Measurements from ENCODE around the gene RGS9.
A peak's percentile ranks its signal among the peaks of the same experiment; 100 is the strongest.
"Not testable (repeated sequence)": the region's sequence is repeated elsewhere in the genome, so short reads cannot be mapped to it uniquely, and the experiment has no call there.

The RGS9 gene

DNA sequence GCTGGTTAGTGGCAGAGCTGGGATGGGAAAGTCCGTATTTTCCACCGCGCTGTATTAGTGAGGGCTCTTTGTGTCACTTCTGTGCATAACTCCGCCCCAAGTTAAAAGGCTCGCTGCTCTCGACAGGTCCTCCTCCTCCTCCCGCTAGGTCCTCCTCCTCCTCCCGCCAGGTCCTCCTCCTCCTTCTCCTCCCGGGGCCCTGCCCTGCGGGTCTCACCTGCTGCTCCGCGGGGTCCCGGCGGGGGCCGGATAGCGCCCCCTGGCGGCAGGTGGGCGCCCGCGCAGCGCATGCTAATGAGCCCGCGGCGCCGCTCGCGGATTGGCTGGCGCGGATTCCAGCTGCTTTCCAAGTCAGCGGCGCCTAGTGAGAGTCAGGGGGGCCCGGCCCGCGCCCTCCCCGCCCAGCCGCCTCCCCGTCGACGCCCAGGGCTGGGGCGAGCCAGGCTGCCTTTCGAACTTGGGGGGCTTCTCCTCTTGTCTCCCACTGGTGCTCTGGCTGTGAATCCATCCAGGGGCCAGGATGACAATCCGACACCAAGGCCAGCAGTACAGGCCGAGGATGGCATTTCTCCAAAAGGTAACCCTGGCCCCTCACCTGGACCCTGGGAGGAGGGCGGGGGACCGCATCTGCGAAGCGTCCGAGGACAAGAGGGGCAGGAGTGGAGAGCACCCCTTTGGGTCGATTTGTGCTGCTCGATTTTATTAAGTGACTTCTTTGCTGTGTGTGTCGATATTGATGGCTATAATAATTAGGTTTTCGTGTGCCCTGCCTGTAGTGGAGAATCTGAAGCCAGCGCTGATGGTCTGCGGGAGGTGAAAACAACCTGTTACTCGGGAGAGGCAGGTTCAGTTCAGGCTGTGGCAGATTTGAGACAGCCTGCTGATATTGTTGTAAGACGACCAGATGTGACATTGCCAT is at the start of gene RGS9:
RGS9 (plus strand) TSS at position 350 of the 919 bp plus-strand sequence; CDS start at position 521, 171 bp downstream.
- peak; percentile 90 for DNase-seq

DNA sequence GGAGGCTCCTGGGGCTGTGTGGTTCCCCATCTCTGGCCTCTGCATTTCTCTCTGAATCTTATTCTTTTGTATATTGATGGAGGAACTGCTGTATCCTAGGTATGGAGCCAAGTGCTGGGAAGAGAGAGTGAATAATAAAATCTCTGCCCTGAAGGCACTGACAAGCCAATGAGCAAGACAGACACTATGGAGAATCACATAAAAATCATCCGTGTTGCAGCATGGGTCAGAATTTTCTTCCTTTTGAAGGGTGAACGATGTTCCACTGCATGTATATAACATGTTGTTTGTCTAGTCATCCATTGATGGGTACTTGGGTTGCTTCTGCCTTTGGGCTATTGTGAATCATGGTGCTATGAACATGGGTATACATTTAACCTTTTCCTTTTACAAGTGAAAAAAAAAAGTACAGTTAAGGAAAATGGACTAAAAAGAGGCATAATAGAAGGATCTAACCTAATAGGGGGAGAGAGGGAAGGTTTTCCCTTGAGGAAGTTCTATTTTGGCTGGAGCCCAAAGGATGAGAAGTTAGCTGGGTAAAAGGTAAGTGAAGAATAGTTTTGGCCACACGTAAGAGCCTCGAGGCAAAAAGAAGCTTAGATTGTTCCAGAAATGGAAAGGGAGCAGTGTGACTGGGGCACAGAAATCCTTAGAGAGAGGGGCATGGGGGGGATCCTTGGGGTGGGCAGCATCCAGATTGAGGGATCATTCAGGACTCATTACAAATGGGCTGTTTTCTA is 48.4 kb upstream of the RGS9 start:
- DNase-seq: no peak

DNA sequence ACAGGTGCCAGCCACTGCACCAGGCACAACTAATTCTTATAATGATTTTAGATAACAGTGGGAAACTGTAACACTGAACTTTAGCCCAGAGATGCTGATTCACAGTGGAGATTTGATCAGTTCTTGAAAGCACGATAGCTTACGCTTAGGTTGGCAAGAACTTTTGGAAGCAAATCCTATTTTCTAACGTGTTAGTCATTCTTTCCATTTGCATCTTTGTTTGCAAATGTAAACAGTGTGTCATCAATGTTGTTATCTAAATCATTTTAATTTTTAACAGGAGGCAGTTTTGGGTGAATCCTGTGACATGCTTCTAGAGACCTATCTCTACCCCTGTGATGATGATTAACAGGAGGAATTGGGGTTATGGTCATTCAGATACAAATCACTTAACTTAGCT is 44.9 kb upstream of the RGS9 start:
- DNase-seq: no peak

DNA sequence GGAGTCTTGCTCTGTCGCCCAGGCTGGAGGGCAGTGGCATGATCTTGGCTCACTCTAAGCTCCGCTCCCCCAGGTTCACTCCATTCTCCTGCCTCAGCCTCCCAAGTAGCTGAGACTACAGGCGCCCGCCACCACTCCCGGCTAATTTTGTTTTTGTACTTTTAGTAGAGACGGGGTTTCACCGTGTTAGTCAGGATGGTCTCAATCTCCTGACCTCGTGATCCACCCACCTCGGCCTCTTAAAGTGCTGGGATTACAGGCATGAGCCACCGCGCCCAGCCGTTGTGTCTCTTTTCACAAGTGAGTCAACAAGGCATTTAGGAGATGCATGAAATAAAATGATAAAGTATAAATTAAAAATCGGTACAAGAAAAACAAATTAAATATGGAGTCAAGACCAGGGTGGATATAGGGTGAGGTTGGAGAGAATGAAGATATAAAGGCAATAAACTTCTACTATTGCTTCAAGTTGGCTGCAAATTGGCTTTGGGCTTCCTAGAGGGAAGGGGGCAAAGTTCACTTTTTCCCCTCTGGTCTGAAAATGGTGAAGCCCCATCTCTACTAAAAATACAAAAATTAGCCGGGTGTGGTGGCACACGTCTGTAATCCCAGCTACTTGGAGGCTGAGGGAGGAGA is 44.3 kb upstream of the RGS9 start:
- DNase-seq: not testable (repeated sequence)

DNA sequence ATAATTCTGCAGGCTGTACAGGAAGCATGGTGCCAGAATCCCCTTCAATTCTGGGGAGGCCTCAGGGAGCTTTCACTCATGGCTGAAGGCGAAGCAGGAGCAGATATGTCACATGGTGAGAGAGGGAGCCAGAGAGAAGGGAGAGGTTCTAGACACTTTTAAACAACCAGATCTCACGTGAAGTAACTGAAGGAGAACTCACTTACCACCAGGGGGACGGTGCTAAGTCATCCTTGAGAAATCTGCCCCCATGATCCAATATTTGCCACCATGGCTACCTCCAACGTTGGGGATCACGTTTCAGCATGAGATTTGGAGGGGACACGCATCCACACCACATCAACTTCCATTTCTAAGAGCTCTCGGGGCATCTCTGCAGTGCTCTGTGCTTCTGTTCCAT is 43.2 kb upstream of the RGS9 start:
- no peak for DNase-seq

DNA sequence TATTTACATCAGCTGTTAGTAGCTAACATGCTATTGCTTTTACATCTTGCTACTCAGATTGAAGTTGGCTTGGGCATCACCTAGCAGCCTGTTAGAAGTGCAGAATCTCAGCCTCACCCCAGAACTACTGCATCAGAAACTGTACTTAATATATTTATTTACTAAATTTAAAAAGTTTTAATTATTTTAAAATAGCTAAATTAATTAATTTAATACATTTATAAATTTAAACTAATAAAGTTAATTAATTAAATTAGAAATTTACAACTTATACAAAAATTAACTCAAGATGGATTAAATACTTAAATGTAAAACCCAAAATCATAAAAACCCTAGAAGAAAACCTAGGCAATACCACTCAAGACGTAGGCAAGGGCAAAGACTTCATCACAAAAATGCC is 41.7 kb upstream of the RGS9 start:
- DNase-seq: no peak

DNA sequence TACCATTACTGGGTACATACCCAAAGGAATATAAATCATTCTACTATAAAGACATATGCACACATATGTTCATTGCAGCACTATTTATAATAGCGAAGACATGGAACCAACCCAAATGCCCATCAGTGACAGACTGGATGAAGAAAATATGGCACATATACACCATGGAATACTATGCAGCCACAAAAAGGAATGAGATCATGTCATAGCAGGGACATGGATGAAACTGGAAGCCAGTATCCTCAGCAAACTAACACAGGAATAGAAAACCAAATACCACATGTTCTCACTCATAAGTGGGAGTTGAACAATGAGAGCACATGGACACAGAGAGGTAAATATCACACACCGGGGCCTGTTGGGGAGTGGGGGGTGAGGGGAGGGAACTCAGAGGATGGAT is 40.8 kb upstream of the RGS9 start:
- DNase-seq: not testable (repeated sequence)

DNA sequence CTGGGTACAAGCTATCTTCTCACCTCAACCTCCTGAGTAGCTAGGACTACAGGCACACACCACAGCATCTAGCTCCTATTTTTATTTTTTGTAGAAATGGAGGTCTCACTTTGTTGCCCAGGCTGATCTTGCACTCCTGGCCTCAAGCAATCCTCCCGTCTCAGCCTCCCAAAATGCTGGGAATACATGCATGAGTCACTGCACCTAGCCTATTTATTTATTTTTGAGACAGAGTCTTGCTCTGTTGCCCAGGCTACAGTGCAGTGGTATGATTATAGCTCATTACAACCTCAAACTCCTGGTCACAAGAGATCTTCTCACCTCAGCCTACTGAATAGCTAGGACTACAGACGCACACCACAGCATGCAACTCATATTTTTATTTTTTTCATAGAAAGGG is 40.1 kb upstream of the RGS9 start:
- DNase-seq: no peak

DNA sequence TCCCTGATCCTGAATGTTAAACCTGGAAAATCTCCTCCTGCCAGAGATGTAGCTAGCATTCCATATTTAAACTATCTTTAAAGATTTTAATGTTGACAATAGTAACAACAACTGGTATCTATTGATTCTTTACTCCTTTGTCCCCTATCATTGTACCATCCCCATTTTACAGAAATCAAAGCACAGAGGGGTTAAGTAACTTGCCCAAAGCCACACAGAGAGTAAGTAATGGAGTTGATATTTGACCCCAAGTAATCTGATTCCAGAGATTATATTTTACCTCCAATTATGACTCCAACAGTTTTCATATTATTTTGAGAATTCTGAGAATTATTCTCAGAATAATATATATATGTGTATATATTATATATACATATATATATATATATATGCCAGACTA is 37.7 kb upstream of the RGS9 start:
- DNase-seq: no peak

DNA sequence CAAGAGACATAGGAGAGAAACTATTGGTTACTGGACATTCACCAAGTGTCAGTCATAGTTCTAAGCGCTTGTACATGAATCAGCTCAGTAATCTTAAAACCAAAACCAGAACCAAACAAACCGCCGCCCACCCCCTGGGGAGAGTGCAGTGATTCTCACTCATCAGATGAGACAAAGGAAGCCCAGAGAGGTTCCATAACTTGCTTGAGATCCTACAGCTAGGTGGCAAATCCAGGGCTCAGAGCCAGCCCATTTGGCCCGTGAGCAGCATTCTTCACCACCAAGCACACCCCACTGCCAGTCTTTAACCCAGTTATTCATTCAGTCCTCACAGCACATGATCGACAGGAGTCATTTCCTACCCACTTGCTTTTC is 37.2 kb upstream of the RGS9 start:
- DNase-seq: peak; percentile 59

DNA sequence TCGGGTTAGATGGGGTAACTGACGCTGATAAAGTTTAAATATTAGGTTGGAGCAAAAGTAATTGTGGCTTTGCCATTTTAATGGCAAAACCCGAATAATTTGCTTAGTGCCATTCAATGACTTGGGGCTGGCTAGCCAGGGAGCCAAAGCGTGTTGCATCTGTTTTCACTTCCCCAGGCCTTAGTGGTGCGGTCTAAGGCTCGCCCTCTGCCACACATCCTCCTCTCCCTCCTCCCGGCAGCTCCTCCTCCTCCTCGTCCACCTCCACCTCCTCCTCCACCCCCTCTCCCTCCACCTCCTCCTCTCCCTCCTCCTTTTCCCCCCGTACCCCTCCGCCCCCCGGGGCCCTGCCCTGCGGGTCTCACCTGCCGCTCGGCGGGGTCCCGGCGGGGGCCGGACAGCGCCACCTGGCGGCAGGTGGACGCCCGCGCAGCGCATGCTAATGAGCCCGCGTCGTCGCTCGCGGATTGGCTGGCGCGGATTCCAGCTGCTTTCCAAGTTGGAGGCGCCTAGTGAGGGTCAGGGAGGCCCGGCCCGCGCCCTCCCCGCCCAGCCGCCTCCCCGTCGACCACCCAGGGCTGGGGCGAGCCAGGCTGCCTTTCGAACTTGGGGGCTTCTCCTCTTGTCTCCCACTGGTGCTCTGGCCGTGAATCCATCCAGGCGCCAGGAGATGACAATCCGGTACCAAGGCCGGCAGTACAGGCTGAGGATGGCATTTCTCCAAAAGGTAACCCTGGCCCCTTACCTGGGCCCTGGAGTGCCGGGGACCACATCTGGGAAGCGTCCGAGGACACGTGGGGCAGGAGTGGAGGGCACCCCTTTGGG is 36.6 kb upstream of the RGS9 start:
- peak; percentile 92 for DNase-seq

DNA sequence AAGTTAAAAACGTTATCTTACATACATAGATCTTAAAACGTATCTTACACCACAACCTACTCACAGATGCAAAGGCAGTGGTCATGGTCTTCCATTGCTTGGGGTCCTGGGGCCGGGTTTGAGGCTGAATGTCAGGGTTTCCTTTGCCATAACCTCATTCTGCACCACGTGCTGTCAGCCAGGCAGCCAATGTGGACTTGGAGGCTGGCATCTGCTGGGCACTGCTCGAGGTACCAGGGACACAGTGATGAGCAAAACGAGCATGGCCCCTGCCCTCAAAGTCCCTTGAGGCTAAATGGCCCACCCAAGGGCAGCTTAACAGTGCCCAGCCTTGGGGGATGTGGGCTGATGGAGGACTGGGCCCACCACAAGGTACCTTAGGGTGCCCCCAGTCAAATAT is 35.8 kb upstream of the RGS9 start:
- no peak for DNase-seq

DNA sequence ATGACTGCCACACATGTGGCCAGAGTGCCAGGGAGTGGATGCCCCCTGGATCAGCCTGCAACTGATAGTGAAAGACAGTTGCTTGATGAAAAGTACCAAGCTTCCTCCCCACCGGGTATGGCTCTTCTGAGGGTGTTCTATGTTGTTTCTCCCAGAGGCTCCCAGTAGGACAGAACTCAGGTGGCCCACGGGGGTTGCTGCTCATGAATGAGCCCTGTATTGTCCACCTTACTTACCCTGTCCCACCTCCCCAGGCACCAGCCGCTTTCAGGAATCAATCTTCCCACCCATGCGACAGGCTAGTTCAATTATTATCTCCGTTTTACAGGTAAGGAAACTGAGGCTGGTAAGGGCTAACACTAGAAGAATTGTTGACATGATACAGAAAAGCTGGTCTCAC is 34.9 kb upstream of the RGS9 start:
- DNase-seq: no peak

DNA sequence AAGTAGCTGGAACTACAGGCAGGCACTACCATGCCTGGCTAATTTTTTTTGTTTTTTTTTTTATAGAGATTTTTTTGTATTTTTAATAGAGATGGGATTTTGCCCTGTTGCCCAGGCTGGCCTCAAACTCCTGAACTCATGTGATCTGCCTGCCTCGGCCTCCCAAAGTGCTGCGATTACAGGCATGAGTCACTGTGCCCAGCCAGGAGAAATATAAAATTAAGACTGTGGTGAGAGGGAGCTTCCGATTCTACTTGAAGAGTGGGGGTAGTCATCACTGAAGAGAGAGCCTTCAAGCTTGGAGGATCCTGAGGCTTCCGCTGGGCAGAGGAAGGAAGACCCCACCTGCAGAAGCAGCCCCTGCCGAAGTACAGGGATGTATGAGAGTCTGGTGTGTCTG is 34.4 kb upstream of the RGS9 start:
- DNase-seq: no peak

DNA sequence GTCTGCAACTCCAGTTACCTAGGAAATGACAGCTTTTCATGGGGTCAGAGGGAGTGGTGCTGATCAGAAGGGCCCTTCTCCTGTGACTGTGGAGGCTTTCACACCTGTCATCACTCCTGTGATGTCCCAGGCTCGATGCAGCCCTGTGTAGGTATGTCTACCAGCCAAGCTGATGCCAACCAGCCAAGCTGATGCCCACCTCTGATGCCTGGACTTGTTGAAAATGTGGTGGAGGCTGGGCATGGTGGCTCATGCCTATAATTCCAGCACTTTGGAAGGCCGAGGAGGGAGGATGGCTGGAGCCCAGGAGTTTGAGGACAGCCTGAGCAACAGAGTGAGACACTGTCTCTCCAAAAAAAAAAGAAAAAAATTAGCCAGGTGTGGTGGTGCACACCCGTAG is 33.7 kb upstream of the RGS9 start:
- DNase-seq: no peak

DNA sequence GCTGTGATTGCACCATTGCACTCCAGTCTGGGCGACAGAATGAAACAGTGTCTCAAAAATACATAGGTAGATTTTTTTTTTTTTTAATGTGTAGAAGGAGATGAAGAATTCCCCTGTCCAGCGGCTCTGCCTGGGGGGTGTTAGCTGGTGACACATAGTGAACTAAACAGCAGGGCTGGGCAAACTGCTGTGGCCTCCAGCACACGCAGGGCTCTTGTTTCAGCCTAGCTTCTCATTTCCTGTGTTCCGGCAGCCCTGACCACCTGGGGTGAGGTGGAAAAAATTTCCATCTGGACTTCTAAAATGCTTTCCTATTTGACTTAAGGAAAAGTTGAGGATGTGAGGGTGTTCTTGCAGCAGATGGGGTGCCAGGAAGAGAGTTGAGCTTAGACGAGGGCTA is 33.3 kb upstream of the RGS9 start:
- no peak for DNase-seq

DNA sequence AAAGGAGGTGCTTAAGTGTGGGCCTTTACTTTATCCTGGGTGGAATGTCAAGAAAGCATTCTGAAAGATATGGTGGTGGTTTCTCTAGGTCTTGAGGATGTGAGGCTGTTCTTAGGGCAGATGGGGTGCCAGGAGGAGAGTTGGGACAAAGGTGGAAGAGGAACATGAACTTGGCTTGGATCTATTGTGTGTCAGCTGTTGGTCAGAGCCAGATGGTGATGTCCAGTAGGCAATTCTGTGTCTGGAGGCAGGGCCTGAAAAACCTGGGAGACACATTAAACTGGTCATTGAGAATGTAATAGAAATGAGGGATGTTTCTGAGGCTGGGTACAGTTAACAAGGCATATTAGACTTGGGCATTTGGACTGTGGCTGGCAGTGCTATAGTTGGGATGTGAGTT is 32.6 kb upstream of the RGS9 start:
- no peak for DNase-seq

DNA sequence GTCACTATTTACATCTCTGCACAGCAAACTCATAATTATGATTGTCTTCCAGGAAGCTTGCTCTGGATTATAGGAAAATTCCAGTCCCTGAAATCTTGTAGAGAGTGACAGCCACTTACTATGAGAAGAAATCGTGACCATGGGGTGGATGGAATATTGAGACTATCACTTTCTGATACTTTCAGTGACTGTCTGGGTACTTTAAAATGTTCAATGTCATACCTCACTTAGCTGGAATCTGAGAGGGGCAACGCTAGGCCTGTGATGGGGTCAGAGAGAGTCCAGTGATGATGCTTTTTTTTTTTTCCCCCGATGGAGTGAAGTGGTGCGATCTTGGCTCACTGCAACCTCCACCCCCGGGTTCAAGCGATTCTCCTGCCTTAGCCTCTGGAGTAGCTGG is 32.2 kb upstream of the RGS9 start:
- DNase-seq: no peak

DNA sequence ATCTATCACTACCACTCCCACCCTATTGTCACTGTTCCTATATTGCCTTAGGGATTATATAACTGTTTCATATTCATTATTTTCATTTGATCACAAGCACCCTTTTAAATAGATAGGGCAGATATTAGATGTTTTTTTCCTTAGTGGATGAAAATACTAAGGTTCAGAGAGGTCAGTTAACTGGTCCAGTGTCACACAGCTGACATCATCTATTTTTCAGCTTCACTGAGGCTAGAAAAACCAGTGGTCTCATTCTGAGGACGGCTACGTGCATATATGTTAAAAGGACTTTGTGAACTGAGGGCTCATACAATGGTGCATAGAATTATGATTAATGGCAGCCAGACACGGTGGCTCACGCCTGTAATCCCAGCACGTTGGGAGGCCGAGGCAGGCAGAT is 29.0 kb upstream of the RGS9 start:
- no peak for DNase-seq

DNA sequence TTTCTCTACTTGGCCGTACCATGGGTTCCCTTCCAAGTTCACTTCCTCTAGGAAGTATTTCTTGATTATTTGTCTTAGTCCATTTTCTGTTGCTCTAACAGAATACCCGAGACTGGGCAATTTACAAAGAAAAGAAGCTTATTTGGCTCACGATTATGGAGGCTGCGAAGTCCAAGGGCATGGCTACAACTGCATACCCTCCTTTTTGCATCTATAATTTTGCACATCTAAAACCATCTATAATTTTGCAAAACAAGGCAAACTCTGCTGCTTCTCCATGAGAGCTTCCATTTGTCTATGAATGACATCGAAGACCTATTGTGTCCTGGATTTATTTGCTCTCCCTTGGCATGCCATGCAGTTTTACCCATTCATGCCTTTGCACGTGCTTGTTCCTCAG is 27.6 kb upstream of the RGS9 start:
- DNase-seq: no peak

DNA sequence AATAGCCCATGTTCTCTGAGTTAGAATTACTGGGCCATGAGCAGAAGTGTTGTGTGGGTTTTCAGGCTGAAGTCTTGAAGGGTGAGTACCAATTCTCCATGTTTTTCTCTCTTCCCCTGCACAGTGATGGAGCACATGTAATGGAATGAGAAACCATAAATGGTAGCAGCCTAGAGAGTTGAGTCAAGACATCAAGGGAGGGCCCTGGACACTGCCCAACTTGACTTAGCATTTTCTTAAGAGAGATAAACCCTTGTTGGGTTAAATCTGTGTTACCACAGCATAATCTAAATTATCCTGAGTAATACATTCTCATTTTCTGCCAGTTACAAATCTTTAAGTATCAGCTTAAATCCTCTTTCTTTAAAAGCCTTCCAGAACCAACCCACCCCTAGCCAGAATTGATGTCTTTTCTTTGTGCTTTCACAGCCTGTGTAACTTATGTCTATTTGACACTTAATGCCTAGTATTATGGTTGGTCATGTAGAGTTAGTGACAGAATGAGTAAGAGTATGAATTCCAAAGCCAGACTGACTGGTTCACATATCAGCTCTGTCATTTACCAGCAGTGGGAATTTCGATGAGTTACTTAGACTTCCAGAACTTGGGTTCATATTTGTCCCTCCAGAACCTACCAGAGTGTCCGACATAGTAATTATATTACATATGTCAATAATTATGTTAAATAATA is 27.0 kb upstream of the RGS9 start:
- DNase-seq: no peak

DNA sequence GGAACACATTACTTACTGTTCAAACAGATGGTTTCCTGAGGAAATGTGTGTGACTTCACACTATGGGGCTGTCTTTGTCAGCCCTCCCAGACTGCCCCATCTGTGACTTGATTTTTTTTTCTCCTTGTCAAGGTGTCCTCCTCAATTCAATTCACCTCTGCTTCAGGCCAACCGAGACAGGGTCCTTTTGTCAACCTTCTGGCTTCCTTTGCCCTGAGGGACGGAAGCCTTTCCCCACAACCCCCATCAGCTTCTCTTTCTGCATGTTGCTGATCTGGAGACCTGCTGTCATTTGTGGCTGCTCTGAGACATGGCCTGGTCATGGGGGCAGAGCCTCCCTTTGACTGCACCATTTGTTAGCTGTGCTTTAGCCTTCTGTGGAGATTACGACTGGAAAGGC is 21.3 kb upstream of the RGS9 start:
- no peak for DNase-seq
